Measurements from ENCODE around the gene FHIT. TPM values are rescaled to one million over a fixed set of nuclear protein-coding genes. Genes with fewer than 3 reads are reported as not detected.

Gene FHIT
- total RNA-seq, 1 experiment from 2014 or later: 9.8 TPM

DNA sequence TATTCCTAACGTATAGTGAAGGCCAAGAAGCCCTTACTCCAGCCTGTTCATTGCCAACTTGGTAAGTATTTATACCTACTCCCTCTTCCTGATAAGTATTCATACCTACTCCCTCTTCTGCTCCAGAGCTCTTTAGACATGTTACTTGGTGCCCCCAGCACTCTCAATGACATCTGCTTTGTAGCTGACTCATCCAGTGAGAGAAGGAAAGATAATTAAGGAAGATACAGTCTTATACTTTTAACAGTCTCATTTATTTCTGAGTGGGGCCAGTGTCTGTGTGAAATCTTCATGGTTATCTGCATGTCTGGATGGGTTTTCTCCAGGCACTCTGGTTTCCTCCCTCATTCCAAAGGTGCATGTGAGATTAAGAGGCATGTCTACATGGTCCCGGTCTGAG lies 698.7 kb downstream of the FHIT start:
- Histone ChIP-seq H3K27me3 (ENCODE audit: insufficient read depth, low read depth) (no peaks in the 10 kb centered on the region), H2AFZ (no peak overlapping the region), H3K4me3 (no peak overlapping the region), H3K79me2 (ENCODE audit: low read depth) (no peaks in the 10 kb centered on the region), H3K4me2 (no peak overlapping the region), H3K9me3 (ENCODE audit: insufficient read depth, low read depth) (no peaks in the 10 kb centered on the region), H3F3A (ENCODE audit: insufficient read depth, low read depth) (no peaks in the 10 kb centered on the region), H4K20me1 (ENCODE audit: insufficient read depth) (no peaks in the 10 kb centered on the region), H3K27ac (no peak overlapping the region), H3K9me2 (ENCODE audit: insufficient read depth) (no peaks in the 10 kb centered on the region), H3K36me3 (ENCODE audit: low read depth) (no peaks in the 10 kb centered on the region), H3K4me1 (replicated peaks; ENCODE audit: insufficient read depth) (no peaks in the 10 kb centered on the region)
- intact Hi-C loops (cut with micrococcal nuclease; ENCODE audit: unreplicated experiment): no loop called here
- ChIA-PET CTCF (no interaction called here), POLR2A (ENCODE audit: unreplicated experiment) (no interaction called here)
- BruUV-seq (replicated peaks): no TSS peak
- no peak for TF ChIP-seq EZH2 (IDR thresholded peaks at IDR 0.05; ENCODE audit: low read depth)
- TF ChIP-seq, protein P1, sequence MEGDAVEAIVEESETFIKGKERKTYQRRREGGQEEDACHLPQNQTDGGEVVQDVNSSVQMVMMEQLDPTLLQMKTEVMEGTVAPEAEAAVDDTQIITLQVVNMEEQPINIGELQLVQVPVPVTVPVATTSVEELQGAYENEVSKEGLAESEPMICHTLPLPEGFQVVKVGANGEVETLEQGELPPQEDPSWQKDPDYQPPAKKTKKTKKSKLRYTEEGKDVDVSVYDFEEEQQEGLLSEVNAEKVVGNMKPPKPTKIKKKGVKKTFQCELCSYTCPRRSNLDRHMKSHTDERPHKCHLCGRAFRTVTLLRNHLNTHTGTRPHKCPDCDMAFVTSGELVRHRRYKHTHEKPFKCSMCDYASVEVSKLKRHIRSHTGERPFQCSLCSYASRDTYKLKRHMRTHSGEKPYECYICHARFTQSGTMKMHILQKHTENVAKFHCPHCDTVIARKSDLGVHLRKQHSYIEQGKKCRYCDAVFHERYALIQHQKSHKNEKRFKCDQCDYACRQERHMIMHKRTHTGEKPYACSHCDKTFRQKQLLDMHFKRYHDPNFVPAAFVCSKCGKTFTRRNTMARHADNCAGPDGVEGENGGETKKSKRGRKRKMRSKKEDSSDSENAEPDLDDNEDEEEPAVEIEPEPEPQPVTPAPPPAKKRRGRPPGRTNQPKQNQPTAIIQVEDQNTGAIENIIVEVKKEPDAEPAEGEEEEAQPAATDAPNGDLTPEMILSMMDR (conservative IDR thresholded peaks at IDR 0.05): no peak
- DNase-seq: no peak

DNA sequence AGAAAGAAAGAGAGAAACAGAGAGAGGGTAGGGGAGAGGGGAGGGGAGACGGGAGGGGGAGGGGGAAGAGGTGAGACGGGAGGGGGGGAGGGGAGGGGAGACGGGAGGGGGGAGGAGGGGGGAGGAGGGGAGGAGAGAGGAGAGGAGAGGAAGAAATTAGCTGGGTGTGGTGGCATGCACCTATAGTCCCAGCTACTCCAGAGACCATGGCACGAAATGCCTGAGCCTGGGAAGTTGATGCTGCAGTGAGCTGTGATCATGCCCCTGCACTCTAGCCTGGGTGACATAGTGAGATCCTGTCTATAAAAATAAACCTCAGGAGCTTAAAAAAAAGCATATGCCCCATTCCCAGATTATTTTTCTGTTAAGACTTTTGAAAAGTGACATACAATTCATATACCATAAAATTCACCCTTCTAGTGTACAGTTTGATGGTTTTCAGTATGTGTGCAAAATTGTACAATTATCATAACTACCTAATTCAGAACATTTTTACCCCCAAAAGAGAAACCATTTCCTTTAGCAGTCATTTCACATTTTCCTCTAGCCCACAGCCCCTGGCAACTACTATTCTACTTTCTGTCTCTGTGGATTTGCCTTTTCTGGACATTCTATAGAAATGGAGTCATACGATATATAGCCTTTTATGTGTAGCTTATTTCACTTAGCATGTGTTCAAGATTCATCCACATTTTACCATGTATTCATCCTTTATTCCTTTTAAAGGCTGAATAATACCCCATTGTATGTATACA lies 699.6 kb downstream of the FHIT start:
- intact Hi-C loops (cut with micrococcal nuclease; ENCODE audit: unreplicated experiment): no loop called here
- Histone ChIP-seq H3K9me3 (ENCODE audit: insufficient read depth, low read depth) (no peaks in the 10 kb centered on the region), H3F3A (ENCODE audit: insufficient read depth, low read depth) (no peaks in the 10 kb centered on the region), H2AFZ (no peak overlapping the region), H3K27ac (no peak overlapping the region), H3K4me3 (no peak overlapping the region), H4K20me1 (ENCODE audit: insufficient read depth) (no peaks in the 10 kb centered on the region), H3K27me3 (ENCODE audit: insufficient read depth, low read depth) (no peaks in the 10 kb centered on the region), H3K4me2 (no peak overlapping the region), H3K79me2 (ENCODE audit: low read depth) (no peaks in the 10 kb centered on the region), H3K9me2 (ENCODE audit: insufficient read depth) (no peaks in the 10 kb centered on the region), H3K36me3 (ENCODE audit: low read depth) (no peaks in the 10 kb centered on the region), H3K4me1 (replicated peaks; ENCODE audit: insufficient read depth) (no peaks in the 10 kb centered on the region)
- POLR2A ChIA-PET (ENCODE audit: unreplicated experiment): no interaction called here
- BruUV-seq (replicated peaks): no TSS peak
- TF ChIP-seq EZH2 (IDR thresholded peaks at IDR 0.05; ENCODE audit: low read depth): no peak
- TF ChIP-seq, protein P1 (conservative IDR thresholded peaks at IDR 0.05): no peak
- CTCF ChIA-PET: no interaction called here
- no peak for DNase-seq

DNA sequence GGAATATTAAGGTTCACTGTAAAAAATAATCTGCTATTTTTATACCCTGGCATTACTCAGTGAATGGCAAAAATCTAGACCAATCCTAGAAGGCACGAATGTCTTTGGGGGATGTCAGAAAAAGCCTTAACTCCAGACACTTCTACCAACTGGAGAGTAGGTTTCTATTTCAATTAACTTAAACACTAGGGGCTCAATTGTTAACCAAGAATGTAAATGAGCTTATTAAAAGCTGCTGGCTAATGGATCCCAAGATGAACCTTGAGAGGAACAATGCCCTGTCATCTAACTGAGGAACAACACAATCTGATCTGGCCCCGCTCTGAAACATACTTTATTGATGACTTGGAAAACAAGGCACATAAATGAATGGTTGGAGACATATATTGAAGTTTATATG lies 701.4 kb downstream of the FHIT start:
- DNase-seq: no peak
- Histone ChIP-seq H2AFZ (no peak overlapping the region), H3K4me2 (no peak overlapping the region), H4K20me1 (ENCODE audit: insufficient read depth) (no peaks in the 10 kb centered on the region), H3K27ac (no peak overlapping the region), H3K4me3 (no peak overlapping the region), H3K27me3 (ENCODE audit: insufficient read depth, low read depth) (no peaks in the 10 kb centered on the region), H3K9me2 (ENCODE audit: insufficient read depth) (no peaks in the 10 kb centered on the region), H3F3A (ENCODE audit: insufficient read depth, low read depth) (no peaks in the 10 kb centered on the region), H3K36me3 (ENCODE audit: low read depth) (no peaks in the 10 kb centered on the region), H3K79me2 (ENCODE audit: low read depth) (no peaks in the 10 kb centered on the region), H3K4me1 (replicated peaks; ENCODE audit: insufficient read depth) (no peaks in the 10 kb centered on the region), H3K9me3 (ENCODE audit: insufficient read depth, low read depth) (no peaks in the 10 kb centered on the region)
- TF ChIP-seq, protein P1 (conservative IDR thresholded peaks at IDR 0.05): no peak
- no peak for TF ChIP-seq EZH2 (IDR thresholded peaks at IDR 0.05; ENCODE audit: low read depth)
- no TSS peak for BruUV-seq (replicated peaks)
- POLR2A ChIA-PET (ENCODE audit: unreplicated experiment): no interaction called here
- CTCF ChIA-PET: no interaction called here
- intact Hi-C loops (cut with micrococcal nuclease; ENCODE audit: unreplicated experiment): no loop called here

Data from PC-9 (cell line).